GM12873 (cell line): ENCODE data around the gene FMNL1.

Source experiments
- TF ChIP-seq, protein P1 (sequence below): IDR thresholded peaks from 2 replicates; pipeline ENCODE4 v1.5.1; 2012; ENCODE audit warnings: low read depth, mild to moderate bottlenecking, moderate library complexity, low read length, control low read depth; ENCODE audit not compliant: insufficient read depth; ENCODE audit errors: missing control alignments

FMNL1 gene

DNA sequence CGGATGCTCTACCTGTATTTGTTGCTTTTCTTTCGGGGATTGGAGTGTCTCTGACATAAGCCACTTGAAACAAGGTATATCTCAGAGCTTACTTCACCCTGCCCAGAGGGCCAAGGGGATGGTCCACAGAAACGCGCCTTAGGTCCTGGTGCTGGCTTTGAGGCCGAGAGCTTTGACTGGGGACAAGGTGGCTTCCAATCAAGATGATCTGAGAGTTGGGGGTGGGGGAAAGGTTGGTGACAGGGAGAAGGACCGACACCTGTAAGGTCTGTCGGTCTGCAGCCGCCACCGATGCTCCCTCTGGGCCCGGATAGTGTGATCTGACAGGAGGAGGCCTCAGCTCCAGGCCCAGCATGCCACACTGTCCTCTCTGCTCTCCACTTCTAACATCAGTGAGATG lies 62.0 kb downstream of the FMNL1 start:
- TF ChIP-seq, protein P1, sequence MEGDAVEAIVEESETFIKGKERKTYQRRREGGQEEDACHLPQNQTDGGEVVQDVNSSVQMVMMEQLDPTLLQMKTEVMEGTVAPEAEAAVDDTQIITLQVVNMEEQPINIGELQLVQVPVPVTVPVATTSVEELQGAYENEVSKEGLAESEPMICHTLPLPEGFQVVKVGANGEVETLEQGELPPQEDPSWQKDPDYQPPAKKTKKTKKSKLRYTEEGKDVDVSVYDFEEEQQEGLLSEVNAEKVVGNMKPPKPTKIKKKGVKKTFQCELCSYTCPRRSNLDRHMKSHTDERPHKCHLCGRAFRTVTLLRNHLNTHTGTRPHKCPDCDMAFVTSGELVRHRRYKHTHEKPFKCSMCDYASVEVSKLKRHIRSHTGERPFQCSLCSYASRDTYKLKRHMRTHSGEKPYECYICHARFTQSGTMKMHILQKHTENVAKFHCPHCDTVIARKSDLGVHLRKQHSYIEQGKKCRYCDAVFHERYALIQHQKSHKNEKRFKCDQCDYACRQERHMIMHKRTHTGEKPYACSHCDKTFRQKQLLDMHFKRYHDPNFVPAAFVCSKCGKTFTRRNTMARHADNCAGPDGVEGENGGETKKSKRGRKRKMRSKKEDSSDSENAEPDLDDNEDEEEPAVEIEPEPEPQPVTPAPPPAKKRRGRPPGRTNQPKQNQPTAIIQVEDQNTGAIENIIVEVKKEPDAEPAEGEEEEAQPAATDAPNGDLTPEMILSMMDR, result no peak

DNA sequence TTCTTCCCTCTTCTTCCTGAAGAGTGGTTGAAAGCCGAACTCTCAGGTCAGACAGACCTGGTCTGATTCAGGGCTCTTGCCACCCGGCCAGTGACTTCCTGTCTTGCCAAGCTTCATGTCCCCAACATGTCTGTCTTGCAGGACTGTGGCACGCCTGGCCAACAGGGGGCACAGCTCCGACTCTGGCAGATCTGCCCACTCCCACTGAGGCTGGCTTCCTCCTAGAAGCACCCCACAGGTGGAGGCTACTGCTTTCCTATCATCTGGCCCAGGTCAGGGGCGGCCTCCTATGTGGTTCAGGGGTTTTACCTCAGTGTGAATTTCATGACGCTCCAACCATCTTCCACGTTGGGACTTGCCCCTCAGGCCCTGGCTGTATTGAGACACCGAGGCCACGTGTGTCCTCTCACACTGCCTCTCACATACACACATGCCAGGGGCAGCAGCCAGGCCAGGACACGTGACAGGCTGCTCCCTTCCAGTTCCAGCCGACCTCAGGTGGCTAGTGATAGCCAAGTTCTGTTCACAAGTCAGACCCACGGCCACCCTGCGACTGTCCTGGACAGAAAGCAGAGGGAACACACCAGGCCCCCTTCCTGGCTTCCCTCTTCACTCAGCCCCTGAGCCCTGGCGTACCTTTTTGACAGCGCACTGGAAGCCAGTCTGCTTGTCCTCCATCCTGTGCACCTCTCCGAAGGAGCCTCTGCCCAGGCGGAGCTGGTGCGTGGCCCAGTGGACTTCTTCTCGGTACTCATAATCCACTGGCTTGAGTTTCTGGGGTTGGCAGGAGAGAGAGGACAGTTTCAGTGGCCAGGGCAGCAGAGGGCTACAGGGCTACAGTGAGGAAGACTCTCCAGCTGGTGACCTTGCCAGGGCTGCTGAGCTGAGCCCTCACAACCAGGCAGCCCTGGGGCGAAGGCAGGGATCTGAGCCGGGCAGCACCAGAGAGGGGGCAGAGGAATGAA lies 62.8 kb downstream of the FMNL1 start:
- TF ChIP-seq, protein P1, result peak; percentile 48

DNA sequence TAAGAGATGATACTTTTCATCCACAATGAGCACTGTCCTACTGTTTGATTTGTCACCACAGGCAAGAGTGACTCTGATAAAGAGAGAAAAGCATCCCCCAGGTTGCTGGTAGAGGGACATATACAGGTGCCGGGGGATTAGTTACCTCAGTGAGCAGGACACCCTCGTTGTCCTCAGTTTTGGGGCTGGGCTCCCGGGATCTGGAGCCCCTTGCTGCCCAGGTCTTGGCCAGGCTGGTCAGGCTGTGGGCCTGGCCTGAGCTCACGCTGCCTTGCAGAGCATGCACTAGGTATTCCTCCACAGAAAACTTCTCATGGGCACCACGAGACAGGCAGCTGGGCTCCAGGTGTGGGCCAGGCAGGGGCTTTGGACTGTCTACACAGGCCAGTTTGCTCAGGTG lies 64.6 kb downstream of the FMNL1 start:
- TF ChIP-seq, protein P1, result no peak

DNA sequence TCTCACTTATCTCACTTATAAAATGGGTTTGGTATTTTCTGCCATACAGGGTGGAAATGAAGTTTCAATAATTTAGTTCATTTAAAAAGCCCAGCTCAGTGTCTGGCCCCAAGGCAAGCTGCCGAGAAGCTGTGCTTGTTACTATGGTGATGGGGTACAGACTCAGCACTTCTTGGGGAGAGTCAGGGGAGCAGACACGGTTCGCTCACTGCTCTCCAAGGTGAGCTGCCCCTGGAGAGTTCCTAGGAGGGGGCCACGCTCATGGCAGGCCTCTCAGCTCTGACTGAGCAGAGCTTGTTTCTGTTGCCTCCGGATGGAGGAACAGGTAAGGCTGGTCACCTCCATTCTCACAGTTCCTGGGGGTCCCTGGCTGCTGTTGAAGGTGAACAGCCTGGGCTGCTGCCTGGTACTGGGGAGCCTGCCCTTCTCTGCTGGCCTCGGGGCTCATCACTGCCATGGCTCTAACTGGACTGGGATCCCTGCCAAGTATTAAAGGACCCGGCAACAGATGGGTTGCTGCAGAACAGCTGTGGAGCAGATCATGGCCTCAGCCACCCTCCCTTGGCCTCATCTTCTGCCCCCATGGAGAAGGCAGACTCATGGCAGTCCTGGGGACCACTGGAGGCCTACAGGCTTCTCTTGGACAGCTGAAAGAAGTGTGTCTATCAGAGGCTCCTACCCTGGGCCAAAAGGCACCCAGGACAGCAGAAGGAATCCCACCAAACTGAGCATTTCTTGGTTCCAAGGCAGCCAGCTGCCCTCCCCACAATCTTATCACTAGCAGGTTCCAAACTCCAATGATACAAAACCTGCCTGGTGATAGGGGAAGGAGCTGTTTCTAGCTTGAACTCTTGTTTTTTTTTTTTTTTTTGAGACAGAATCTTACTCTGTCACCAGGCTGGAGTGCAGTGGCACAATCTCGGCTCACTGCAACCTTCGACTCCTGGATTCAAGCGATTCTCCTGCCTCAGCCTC lies 66.1 kb downstream of the FMNL1 start:
- TF ChIP-seq, protein P1, result no peak

DNA sequence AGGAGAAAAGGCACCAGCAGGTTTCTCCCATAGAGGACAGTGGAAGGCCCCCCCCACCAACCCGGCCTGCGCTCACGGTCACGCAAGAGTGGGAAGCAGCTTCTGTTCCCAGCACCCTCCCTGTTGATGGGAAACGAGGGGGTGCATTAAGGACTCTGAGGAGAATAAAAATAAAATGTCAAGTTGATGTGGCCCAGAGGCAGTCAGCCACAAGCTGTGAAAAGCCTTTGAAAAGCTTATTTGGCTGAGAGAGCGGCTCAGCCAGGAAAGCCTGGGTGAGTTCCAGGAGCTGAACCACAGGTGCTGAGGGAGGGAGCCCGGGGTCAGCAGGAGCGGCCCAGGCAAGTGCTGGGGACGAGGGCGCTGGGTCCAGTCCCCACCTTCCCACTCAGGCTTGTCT lies 67.1 kb downstream of the FMNL1 start:
- TF ChIP-seq, protein P1, result no peak

DNA sequence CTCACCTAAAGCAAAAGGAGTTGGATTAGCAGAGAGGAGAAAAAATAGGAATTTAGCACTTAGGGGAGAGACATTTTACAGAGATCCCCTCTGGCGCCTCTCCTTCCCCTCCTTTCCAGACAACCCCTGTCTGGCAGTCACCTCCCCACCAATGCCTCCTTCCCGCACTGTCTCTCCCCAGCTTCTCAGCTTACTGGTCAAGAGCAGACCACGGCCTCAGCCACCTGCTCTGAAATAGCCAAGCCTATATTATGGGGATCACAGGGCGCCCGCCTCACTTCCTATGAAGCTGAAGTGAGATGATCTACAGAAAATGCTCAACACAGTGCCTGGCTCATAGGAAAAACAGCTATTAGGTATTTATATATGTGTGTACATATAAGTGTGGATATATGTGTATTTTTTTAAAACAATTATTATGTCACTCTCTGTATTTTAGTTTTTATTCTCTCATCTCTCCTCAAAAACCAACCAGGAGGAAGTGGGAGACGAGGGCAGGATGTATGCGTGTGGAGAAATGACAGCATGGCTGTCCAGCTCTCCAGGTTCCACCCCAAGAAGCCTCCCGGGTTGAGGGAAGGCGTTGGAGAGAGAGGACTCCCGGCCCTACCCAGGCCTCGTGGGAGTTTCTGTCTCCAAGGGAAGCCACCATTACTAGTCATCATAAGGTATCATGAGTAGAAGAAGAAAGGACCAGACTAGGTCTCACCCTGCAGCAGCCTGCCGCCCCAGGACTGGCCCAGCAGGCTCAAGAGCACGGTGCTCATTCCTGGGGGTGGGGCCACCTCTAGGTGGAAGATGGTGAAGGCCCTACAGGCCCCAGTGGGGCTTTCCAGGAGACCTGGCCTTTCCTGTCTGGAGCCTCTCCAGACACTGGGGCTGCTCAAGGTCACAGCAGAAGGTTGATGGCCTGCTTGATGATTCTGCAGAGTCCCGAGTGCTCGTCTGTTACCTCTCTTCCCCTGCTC lies 67.9 kb downstream of the FMNL1 start:
- TF ChIP-seq, protein P1, result no peak
